HG03520 (cell line): ENCODE data around the gene KDM8.

Experiments used
- ATAC-seq: cut with Tn5 transposase; IDR thresholded peaks from one replicate; pipeline ENCODE4 v1.9.1; 2021; ENCODE audit warnings: mild to moderate bottlenecking, moderate library complexity; ENCODE audit not compliant: unreplicated experiment

The KDM8 gene

DNA sequence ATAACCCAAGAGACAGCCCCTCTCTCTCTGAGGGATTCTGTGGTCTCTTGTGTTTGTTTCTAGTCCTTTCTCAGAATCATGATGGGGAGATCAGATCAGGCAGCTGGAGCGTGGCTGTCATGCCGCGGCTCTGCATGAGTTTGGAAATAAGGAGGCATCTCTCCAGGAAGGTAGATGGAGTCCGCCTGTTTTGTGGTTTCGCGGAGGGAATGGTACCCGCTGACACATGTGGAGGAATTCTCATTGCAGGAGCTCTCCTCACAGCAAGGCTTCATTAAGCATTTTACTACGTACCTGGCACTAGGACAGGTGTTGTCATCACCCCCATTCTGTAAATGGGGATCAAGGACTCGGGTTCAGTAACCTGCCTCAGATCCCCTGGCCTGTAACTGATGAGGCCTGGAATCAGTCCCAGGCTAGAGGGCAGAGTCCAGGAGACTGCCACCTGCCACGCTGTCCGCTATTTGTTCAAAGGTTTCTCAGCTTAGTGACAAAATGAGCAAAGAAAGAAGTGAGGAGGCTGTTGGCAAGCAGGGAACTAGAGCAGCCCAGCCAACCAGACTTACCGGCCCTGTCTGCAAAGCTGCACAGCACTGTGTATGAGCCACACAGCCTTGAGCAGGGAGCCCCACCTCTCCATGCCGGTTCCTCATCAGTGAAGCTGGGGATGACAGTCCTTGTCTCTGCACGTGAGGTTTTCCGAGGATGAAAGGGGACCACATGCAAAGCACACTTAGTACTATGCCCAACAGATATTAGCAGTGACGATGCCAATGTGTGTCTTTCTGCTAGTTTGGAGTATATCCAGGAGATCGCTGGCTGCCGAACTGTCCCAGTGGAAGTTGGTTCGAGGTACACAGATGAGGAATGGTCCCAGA is 11.0 kb downstream of the KDM8 start:
- no peak for ATAC-seq

DNA sequence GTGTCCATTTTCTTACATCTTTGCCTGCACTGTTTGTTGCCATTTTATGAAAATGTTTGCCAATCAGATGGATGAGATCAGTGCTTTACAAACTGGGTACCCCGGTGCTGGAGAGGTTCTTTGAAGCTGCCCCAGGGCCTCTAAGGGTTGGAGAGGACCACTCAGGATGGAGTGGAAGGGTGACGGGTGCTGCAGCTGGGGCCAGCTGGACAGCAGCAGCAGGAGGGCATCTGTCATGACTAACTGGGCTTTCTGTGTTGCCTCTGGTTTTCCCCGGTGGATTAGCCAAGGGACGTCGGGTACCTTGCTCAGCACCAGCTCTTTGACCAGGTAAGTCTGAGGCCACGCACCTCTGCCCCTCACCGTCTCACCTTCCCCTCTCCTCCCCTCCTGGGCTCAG is 12.3 kb downstream of the KDM8 start:
- no peak for ATAC-seq

DNA sequence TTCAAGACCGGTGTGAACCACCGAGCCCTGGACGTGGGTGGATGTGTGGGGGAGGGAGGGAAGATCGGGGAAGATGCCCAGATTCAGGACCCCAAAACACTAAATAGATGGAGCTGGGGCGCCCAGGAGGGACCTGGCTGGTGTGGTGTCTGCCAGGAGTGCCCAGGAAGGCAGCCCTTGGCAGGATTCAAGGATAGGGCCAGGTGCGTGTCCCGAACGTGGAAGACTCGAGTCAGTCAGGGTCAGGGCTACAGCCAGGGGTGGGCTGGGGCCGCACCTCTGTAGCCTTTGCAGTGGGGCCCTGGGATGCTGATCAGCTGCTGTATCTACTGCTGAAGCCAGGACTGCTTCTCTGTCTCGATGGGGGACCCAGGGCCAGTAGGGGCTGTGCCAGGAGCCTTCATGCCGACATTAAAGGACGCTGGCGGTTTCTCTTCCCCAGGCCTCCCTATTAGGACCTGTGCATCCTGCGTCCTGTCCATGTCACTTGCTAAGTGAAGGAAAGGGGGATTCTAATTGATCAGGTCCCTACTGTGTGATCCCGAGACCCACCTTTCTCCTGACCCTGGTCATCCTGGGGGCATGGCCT is 13.1 kb downstream of the KDM8 start:
- no peak for ATAC-seq

DNA sequence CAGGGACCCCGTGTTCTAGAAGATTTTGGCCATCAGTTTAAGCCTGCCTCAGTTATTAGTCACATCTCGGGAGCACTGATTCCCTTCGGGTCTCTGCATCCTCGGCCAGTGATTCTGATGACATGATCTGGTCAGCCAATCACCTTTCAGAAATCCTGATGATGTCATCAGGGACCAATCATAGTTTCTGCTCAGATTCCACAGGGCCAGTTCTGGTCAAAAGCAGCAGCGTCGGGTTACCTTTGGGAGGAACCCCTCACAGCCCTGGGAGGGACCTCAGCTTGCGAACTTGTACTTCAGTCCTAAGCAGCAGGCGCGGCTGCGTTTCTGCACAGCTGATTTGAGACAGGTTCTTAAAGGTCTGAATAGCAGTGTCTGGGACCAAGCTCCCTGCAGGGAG is 13.9 kb downstream of the KDM8 start:
- no peak for ATAC-seq

DNA sequence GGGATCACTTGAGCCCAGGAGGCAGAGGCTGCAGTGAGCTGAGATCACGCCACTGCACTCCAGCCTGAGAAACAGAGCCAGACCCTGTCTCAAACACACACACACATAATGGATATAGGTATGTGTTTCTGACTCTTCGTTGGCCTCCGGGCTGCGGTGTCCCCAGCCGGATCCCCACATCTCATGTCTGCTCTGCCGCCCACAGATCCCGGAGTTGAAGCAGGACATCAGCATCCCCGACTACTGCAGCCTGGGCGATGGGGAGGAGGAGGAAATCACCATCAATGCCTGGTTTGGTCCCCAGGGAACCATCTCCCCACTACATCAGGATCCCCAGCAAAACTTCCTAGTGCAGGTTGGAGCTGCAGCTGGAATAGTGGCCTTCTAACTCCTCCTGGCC is 15.4 kb downstream of the KDM8 start:
- ATAC-seq, result no peak

DNA sequence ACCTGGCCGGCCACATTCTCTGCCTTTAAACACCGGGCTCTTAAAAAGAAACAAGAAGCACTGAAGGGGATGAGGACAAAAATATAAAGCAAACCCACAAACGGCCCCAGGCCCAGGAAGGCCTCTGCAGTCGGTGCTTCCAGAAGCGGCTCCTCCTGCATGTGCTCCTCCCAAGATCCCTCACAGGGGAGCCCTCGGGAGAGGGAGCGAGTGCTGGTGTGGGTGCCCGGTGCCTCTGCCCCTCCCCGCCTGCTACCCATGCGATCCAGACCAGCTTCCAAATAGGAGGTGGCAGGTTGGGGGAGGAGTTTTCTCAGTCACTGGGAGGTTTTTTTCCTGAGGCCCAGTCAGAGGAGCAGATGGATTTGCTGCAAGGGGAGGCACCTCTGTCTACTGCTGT is 15.8 kb downstream of the KDM8 start:
- ATAC-seq, result no peak

DNA sequence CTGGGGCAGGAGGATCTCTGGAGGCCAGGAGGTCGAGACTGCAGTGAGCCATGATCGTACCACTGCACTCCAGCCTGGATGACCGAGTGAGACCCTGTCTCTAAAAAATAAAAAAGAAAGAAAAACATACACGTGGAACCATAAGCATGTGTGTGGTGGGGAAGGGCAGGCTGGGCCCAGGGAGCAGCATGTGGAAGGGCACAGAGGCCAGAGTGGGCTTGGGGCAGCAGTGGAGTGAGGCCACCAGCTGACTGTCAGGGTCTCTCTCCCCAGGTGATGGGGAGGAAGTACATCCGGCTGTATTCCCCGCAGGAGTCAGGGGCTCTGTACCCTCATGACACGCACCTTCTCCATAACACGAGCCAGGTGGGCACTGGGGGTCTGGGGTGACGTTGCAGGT is 16.8 kb downstream of the KDM8 start:
- no peak for ATAC-seq

DNA sequence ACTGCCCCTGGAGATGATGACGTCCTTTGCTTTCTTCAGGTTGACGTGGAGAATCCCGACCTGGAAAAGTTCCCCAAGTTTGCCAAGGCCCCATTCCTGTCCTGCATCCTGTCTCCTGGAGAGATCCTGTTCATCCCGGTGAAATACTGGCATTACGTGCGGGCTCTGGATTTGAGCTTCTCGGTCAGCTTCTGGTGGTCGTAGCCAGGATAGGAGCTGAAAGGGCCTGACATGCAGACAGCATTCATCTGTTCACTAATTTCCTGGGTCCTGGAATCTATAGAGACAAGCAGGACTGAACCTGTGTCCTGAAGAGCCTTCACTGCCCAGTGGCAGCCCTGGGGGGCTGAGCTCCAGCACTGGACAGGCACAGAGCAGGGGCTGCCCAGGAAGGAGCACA is 17.2 kb downstream of the KDM8 start:
- no peak for ATAC-seq

DNA sequence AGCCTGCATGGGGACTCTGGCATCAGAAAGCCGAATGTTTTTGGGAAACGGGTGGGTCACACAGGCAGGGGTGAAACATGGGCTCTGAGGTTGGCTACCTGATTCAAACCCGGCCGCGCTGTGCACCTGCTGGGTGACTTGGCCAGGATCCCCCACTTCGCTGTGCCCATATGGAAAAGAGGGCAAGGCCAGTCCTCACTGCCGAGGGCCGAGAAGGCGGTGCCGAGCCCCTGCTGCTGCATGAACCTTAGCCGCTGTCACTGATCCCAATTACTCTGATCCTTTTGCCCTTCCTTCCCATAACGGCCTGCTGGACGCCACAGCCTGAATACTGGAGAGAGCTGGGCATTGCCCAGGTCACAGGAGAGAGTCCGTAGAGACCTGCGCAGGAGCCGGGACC is 17.7 kb downstream of the KDM8 start:
- no peak for ATAC-seq

DNA sequence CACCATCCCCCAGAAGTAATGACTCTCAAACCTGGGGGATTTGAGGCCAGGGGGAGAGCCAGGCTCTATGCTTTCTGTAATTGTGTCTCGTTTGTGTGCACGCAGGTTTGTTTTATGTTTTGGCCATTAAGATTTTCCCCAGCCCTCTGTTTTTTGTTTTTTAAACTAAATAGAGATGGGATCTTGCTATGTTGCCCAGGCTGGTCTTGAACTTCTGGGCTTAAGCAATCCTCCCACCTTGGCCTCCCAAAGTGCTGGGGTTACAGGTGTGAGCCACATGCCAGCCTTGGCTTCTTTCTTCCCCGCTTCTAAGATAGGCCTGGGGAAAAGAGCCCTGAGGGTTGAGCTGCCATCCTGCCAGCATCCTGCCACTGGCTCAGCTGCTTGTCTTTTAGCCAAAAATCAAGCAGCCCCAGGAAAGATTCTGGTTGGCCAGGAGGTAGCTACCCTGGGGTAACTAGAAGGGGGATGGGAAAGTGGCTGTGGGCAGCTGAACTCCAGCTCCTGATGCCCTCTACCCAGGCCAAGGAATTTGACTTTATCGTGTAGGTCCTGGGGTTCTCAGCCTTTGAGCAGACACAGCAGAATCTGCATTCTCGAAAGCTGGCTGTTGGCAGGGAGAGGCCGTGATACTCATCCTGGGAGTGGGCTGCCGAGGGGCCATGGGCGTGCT is 18.4 kb downstream of the KDM8 start:
- ATAC-seq, result no peak

DNA sequence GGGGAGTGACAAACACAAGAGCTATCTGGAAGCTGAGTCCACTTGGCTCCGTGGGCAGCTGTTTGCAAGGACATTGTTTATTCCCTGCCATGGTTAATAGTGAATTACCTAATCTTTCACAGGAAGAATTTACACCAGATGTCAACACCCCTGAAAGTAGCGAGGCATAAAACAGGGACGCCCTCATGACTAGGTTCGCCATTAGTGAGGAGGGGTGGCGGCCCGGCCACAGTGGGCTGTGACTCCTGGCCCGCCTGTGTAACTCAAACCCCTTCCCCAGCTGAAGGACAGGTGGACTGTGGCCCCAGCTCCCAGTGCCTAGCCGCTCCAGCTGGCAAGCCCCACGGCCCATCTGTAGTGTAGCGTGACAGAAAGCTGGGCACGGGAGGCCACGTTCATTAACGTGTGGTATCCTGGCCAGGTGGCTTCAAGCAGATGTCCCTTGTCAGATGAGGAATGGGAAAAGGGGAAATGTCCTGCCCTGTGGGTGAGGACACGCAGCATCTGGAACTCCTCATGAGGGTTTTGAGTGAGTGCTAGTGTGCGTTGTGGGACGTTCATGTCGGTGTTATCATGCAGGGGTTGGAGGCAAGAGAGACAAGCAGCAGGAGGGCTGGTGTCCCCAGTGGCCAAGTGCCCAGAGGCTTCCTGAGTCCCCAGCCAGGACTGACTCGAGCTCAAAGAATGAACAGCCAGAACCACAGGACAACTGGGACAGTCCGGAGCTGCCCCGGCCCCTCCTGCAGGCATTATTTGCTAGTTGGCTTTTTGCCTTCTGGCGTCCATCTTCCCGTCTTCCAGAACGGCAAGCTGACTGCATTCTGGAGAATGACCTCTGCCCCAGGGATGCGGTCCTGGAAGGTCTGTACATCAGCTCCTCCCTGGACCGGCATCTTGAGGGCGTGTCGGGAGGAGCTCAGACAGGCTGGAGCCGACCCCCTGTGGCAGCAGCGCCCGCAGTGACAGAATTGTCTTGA is 19.2 kb downstream of the KDM8 start:
- no peak for ATAC-seq

DNA sequence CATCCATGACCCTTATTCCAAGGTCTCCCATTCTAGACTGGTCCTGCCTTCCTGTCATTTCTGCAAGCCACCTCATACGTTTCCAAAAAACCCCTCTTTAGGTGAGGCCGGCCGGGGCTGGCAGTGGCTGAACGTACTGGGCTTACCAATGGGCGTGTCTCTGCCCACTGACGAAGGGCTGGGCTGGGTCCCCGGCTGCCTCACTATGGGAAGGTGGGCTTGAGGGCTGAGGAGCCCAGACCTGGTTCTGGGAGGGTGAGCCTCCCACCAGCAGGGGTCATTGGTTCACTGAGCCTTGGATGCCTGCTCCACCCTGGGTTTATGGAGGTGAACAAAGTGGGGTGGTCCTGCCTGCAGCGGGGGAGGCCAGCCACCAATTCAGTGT is 19.9 kb downstream of the KDM8 start:
- ATAC-seq, result no peak

DNA sequence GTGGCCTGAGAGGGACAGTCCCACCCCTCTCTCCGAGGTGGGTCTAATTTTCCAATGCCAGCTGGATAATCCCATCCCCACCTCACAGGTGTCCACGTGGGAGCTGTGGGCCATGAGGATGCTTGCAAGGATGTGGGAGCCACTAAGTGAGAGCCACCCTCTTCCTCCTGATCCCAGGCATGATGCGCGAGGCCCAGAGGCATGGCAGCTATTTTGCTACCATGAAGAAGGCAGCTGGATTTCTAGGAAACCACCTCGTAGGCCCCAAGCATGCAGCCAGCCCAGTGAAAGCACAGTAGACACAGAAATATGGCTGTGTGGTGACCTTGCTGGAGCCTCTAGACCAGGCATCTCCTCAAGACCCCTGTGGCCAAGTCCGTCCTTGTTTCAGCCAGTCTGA is 20.4 kb downstream of the KDM8 start:
- no peak for ATAC-seq

DNA sequence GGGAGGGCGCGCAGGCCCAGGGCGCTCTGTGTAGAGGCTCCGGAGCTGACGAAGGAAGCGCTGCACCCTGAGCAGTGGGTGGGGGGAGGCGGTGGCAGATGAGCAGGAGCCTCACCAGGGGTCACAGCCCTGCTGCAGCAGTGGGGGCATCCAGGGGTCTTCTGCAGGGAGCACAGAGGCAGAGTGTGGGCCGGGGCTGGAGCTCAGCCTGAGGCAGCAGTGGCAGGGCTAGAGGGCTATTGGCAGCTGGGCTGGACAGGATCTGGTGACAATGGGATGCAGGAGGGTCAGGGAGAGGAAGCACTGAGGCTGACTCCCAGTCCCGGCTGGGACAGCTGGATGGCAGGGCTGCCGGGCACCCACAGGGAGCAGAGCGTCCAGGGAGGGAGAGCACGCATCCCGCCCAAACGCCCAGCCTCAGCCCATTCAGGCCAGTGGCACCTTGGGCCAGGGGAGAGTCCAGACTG is 21.0 kb downstream of the KDM8 start:
- ATAC-seq, result no peak

DNA sequence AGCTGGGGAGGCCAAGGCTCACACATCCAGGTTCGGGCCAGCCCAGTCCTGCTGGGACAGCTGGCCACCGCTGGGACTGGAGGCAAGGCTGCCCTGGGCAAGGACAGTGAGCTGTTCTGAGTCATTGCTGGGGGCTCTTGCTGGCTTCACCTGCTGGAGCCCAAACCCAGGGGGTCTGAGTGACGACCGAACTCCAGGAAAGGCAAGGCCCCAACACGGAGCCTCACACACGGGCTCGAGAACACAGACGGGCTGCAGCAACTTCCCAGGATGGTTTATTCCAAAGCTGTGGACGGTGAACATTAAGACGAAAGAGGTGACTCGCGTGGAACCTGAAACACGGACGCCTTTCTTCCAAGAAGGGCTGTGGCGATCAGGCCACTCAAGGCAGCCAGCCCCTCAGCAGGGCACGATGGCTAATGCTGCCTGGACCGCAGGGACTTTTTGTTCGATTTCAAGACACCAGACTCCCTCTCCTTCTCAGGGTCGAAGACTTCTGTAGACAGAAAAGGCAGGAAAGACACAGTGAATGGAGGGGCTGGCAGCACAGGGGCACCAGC is 21.5 kb downstream of the KDM8 start:
- no peak for ATAC-seq

DNA sequence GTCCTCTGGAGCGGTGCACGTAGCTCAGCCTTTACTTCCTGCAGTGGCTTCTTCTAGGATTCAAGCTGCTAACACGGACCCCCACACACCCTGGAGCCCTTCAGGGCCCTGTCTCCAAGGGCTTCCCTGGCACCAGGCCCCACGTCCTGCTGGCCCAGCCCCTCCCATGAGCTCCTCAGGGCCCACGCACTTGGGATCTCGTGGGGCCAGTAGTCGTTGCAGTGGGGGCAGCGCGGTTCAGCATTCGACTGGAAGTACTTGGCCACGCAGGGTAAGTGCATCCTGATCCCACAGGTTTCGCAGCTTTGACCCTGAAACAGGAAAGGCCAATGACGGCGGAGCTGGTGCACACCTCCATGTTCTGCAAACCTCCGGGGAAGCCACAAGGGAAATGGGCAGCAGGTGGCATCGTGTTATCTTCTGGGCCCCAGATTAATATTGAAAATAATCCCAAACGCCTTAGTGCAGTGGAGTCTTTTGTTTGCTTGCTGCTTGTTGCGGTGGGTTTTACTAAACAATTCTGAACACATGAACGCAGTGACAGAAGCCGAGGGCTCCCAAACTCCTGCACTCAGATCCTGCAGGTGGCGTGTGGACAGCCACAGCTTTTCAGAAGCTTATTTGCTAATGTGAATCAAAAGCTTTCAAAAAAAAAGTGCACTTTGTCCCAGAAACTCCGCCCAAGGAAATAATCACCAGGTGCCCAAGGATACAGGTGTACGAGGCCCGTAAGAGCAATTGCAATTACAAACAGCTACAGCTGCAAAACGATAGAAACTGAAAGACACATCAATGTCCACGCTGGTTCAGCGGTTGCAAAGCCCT is 22.4 kb downstream of the KDM8 start:
- ATAC-seq, result no peak

DNA sequence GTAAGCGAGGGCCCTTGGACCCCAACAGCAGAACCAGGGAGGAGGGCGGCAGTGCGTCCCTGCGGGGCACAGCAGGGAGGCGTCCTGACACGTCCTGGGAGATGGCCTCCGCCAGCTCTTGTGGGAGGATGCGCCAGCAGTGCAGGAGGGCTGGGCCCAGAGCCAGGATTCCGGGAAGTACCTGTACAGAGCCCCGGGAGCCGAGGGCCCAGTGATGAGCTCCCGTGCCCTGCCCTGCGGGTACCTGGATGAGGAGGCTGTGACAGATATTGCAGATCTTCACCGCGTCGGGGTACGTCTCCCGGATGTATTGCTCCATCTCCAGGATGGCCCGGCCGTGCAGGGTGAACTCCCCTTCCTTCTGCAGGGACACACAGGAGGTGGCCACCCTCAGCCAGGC is 23.1 kb downstream of the KDM8 start:
- ATAC-seq, result no peak

DNA sequence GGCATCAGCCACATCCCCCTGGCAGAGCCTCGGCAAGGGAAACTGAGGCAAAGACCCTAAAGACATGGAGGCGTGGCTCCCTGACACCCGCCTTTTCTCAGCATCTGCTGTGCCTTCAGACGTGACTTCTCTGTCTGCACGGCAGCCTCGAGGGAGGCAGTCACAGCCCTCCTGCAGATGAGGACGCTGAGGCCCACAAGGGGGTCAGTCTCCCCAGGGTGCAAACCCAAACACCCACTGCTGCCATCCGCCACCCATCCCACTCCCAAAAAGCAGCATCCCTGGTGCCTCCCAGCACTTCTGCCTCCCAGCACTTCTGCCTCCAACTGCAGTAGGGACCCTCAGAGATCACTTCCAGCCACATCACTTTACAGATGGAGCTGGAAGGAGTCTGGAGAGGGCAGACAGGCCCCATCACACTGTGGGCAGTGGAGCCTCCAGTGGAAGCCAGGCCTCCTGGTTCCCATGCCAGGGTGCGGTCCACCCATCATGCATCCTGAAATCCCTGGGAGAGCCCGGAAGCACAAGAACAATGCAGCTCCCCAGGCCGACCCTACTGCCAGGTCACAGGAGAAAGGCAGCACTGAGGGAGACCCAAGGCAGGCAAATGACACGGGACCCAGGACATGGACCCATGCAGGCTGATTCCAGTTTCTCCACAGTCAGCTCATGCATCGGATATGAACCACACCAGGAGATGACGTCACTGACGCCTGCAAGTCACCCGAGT is 23.8 kb downstream of the KDM8 start:
- no peak for ATAC-seq

DNA sequence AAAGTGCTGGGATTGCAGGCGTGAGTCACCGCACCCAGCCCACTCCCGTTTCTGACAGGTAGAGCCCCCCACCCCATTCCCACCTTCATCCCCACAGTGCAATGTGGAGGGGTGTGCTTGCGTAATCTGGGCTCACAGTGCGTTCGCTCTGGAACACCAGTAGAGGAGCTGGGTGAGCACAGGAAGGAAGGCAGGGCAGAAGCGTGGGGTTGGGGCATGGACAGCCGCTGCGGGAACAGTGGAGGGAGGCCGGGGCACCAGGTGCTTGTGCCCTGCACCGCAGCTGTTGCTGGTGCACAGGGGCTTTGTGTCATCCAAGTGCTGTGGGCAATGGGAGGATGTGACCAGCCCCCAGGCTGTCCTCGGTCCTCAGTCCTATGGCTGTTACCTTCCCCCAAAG is 24.7 kb downstream of the KDM8 start:
- no peak for ATAC-seq
